Fibroblast of lung (primary cell): ENCODE measurements around the gene SLC25A20.
"Not testable (repeated sequence)": the region's sequence is repeated elsewhere in the genome, so short reads cannot be mapped to it uniquely, and the experiment has no call there.

Experiments
- EZH2 ChIP-seq: IDR thresholded peaks from 2 replicates; pipeline ENCODE4 v1.5.1; 2012; ENCODE audit warnings: low read length, control low read depth, mild to moderate bottlenecking; ENCODE audit errors: missing control alignments
- TF ChIP-seq, protein P1 (sequence below), 2 donors: IDR thresholded peaks in 1 of 2; conservative IDR thresholded peaks in 1 of 2; 1 replicate in 1 of 2; 2 replicates in 1 of 2; pipeline ENCODE4 v1.5.1; 2011 to 2012; ENCODE audit warnings: low read length in 2 of 2, control low read depth in 1 of 2, inconsistent platforms in 1 of 2, low read depth in 1 of 2, mild to moderate bottlenecking in 1 of 2

DNA sequence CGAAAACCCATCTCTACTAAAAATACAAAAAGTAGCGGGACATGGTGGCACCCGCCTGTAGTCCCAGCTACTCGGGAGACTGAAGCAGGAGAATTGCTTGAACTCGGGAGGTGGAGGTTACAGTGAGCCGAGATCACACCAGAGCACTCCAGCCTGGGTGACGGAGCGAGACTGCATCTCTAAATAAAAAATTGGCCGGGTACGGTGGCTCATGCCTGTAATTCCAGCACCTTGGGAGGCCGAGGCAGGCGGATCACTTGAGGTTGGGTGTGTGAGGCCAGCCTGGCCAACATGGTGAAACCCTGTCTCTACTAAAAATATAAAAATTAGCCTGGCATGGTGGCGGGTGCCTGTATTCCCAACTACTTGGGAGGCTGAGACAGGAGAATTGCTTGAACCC is 8.3 kb upstream of the SLC25A20 start:
- TF ChIP-seq, protein P1, sequence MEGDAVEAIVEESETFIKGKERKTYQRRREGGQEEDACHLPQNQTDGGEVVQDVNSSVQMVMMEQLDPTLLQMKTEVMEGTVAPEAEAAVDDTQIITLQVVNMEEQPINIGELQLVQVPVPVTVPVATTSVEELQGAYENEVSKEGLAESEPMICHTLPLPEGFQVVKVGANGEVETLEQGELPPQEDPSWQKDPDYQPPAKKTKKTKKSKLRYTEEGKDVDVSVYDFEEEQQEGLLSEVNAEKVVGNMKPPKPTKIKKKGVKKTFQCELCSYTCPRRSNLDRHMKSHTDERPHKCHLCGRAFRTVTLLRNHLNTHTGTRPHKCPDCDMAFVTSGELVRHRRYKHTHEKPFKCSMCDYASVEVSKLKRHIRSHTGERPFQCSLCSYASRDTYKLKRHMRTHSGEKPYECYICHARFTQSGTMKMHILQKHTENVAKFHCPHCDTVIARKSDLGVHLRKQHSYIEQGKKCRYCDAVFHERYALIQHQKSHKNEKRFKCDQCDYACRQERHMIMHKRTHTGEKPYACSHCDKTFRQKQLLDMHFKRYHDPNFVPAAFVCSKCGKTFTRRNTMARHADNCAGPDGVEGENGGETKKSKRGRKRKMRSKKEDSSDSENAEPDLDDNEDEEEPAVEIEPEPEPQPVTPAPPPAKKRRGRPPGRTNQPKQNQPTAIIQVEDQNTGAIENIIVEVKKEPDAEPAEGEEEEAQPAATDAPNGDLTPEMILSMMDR (conservative IDR thresholded peaks at IDR 0.05 in 1 of 2, IDR thresholded peaks at IDR 0.05 in 1 of 2; ENCODE audit: low read depth in 1 of 2, low read length in 2 of 2) = not testable (repeated sequence)
- TF ChIP-seq EZH2 = not testable (repeated sequence)
